A673 (cell line): ENCODE measurements around the gene LGR6. TPM values are rescaled to one million over a fixed set of nuclear protein-coding genes. Genes with fewer than 3 reads are reported as not detected.

Experiments
- BruUV-seq: library from RNA; stranded (reverse); fragments of 400-500 nt; replicated peaks from 2 replicates; lab custom pipeline; 2021; lab: Mats Ljungman, UMichigan
- CTCF ChIA-PET: fragments of 300-600 bp; sonication (Branson Sonifier 250); formaldehyde crosslinking; loops from one replicate; lab custom pipeline; 2022; ENCODE audit warnings: antibody characterized with exemption; lab: Charles Lee
- POLR2A ChIA-PET: fragments of 300-600 bp; sonication (Branson Sonifier 250); formaldehyde crosslinking; loops from one replicate; lab custom pipeline; 2022; ENCODE audit warnings: antibody characterized with exemption; ENCODE audit not compliant: low non-redundant PET; lab: Charles Lee
- DNase-seq: peaks from one replicate; pipeline ENCODE4 v3.0.0-alpha.2; 2015; ENCODE audit warnings: low spot score
- H3K27ac ChIP-seq: fragments of 200-600 bp; sonication (generic); 2 replicates; pipeline ENCODE4 v1.5.1; 2016; ENCODE audit warnings: mixed run types, low read depth, mild to moderate bottlenecking, mixed read lengths, antibody characterized with exemption, low read length; ENCODE audit not compliant: poor library complexity, severe bottlenecking
- H3K27me3 ChIP-seq: fragments of 200-600 bp; sonication (generic); replicated peaks from 2 replicates; pipeline ENCODE4 v1.6.1; 2017; ENCODE audit warnings: mixed run types, low read depth, mild to moderate bottlenecking, mixed read lengths, antibody characterized with exemption, low read length; ENCODE audit not compliant: insufficient read depth, poor library complexity
- H3K36me3 ChIP-seq: fragments of 200-600 bp; sonication (generic); 2 replicates; pipeline ENCODE4 v1.6.1; 2016; ENCODE audit warnings: mixed run types, mild to moderate bottlenecking, mixed read lengths, antibody characterized with exemption, low read length; ENCODE audit not compliant: insufficient read depth, poor library complexity, severe bottlenecking
- H3K4me1 ChIP-seq: fragments of 200-600 bp; sonication (generic); 2 replicates; pipeline ENCODE4 v1.6.1; 2017; ENCODE audit warnings: mixed run types, mild to moderate bottlenecking, mixed read lengths, antibody characterized with exemption, low read length; ENCODE audit not compliant: insufficient read depth, poor library complexity, severe bottlenecking
- H3K4me3 ChIP-seq: fragments of 200-600 bp; sonication (generic); 2 replicates; pipeline ENCODE4 v1.5.1; 2016; ENCODE audit warnings: low read depth, mixed run types, mild to moderate bottlenecking, mixed read lengths, low read length; ENCODE audit not compliant: poor library complexity, severe bottlenecking
- H3K9me3 ChIP-seq: fragments of 200-600 bp; sonication (generic); 2 replicates; pipeline ENCODE4 v1.6.1; 2016; ENCODE audit warnings: mixed run types, low read depth, mild to moderate bottlenecking, mixed read lengths, antibody characterized with exemption, low read length; ENCODE audit not compliant: poor library complexity, severe bottlenecking
- CTCF ChIP-seq: fragments of 300-800, 200-600 bp; sonication (generic); conservative IDR thresholded peaks from 2 replicates; pipeline ENCODE4 v1.5.1; 2017; ENCODE audit warnings: low read depth, mild to moderate bottlenecking, antibody characterized with exemption, low read length, moderate library complexity, mixed read lengths
- EZH2 ChIP-seq: fragments of 200-600 bp; sonication (generic); IDR thresholded peaks from 2 replicates; pipeline ENCODE4 v1.6.1; 2017; ENCODE audit warnings: borderline replicate concordance, low read depth, mild to moderate bottlenecking, mixed read lengths, antibody characterized with exemption, low read length; ENCODE audit not compliant: poor library complexity, severe bottlenecking
- intact Hi-C: fragments of 100-400 bp; cut with micrococcal nuclease; formaldehyde crosslinking; loops from one replicate; pipeline ENCODE4 v1.10.0; 2022; ENCODE audit not compliant: unreplicated experiment
- total RNA-seq: library from RNA; stranded (reverse); gene quantifications from 2 replicates; pipeline ENCODE4 v1.2.3, GENCODE V29; 2021

LGR6 gene
- total RNA-seq, 1 experiment from 2014 or later = not detected

GRCh38 chr1:202168861-202169260 is 24.7 kb upstream of the LGR6 start:
- H3K27me3 ChIP-seq = no peaks in the 10 kb centered on the region
- no TSS peak for BruUV-seq
- DNase-seq = no peak
- H3K9me3 ChIP-seq = no peaks in the 10 kb centered on the region
- intact Hi-C loops = no loop called here
- ChIA-PET POLR2A (interaction anchor here (0.7 kb wide), 1 partner anchor 200 kb away, joined by 5 read pairs; no protein-coding TSS in a partner anchor), CTCF (interaction anchor here (0.8 kb wide), 1 partner anchor 120 kb away, joined by 5 read pairs; no protein-coding TSS in a partner anchor)
- TF ChIP-seq EZH2 (no peak), CTCF (no peak)
- no peak overlapping the region for H3K4me3 ChIP-seq
- H3K4me1 ChIP-seq = peaks cover 7% of the 10 kb centered on the region
- no peaks in the 10 kb centered on the region for H3K36me3 ChIP-seq
- no peak overlapping the region for H3K27ac ChIP-seq

- H3K27ac ChIP-seq = no peak overlapping the region
- intact Hi-C loops = no loop called here
- ChIA-PET POLR2A (no interaction called here), CTCF (interaction anchor here (0.6 kb wide), 1 partner anchor 127 kb away, joined by 4 read pairs; no protein-coding TSS in a partner anchor)
- no peak for DNase-seq
- no peak overlapping the region for H3K4me3 ChIP-seq
- BruUV-seq = no TSS peak
- H3K36me3 ChIP-seq = no peaks in the 10 kb centered on the region
- H3K27me3 ChIP-seq = no peaks in the 10 kb centered on the region
- peaks cover 7% of the 10 kb centered on the region for H3K4me1 ChIP-seq
- no peaks in the 10 kb centered on the region for H3K9me3 ChIP-seq
- TF ChIP-seq EZH2 (no peak), CTCF (no peak)
These were observed 22.9 kb upstream of the LGR6 start for GRCh38 chr1:202170726-202171125.

- no peak for TF ChIP-seq EZH2
- TF ChIP-seq CTCF = no peak
- BruUV-seq = no TSS peak
- H3K9me3 ChIP-seq = no peaks in the 10 kb centered on the region
These were observed 22.1 kb upstream of the LGR6 start for GRCh38 chr1:202171292-202172014.

More at GRCh38 chr1:202171292-202172014, 22.1 kb upstream of the LGR6 start:
- ChIA-PET POLR2A (no interaction called here), CTCF (no interaction called here)
- no peaks in the 10 kb centered on the region for H3K27me3 ChIP-seq
- no peak overlapping the region for H3K4me3 ChIP-seq
- DNase-seq = no peak
- no peaks in the 10 kb centered on the region for H3K36me3 ChIP-seq
- H3K27ac ChIP-seq = no peak overlapping the region
- H3K4me1 ChIP-seq = peaks cover 7% of the 10 kb centered on the region
- intact Hi-C loops = no loop called here
